ENCODE measurements around the gene PLBD2.

DNA sequence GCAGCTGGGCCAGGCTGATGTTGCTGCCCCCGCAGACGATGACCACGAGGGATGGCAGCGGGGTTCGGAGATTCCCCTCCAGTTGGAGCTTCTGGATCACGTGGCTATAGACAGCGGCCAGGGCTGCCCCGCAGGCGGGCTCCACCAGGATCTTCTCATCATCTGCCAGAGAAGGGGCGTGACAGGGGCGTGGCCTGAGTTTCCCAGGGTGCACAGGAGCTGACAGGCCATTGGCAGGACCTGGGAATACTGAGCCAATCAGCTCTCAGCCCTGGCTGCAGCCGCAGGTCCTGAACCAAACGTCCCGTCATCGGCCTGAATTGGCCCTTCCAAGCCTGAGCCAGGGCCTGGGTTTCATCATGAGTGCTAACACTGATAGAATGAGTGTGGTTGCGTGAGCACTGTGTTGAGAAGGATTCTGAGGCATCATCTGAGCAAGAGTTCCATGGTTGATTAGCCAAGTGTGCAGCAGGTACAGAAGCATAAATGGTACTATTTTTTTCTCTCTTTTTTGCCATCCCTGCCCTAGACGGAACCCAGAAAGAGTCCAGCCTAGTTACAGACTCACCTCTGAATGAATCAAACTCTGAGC lies 34.7 kb downstream of the PLBD2 start:
- TF ChIP-seq, protein P1, sequence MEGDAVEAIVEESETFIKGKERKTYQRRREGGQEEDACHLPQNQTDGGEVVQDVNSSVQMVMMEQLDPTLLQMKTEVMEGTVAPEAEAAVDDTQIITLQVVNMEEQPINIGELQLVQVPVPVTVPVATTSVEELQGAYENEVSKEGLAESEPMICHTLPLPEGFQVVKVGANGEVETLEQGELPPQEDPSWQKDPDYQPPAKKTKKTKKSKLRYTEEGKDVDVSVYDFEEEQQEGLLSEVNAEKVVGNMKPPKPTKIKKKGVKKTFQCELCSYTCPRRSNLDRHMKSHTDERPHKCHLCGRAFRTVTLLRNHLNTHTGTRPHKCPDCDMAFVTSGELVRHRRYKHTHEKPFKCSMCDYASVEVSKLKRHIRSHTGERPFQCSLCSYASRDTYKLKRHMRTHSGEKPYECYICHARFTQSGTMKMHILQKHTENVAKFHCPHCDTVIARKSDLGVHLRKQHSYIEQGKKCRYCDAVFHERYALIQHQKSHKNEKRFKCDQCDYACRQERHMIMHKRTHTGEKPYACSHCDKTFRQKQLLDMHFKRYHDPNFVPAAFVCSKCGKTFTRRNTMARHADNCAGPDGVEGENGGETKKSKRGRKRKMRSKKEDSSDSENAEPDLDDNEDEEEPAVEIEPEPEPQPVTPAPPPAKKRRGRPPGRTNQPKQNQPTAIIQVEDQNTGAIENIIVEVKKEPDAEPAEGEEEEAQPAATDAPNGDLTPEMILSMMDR (conservative IDR thresholded peaks at IDR 0.05; ENCODE audit: low read depth, low read length) = no peak
- no peak for TF ChIP-seq EZH2 (IDR thresholded peaks at IDR 0.05; ENCODE audit: borderline replicate concordance, low read depth, low read length, poor library complexity, severe bottlenecking)

Measured in A673 (cell line).